OCI-LY1 (cell line): ENCODE data around the gene NUTM2E.
"Not testable (repeated sequence)": the region's sequence is repeated elsewhere in the genome, so short reads cannot be mapped to it uniquely, and the experiment has no call there.

Experiments used
- CTCF ChIP-seq: fragments of 200-600 bp; sonication (generic), shearing (Covaris generic); IDR thresholded peaks from 2 replicates; pipeline ENCODE4 v1.5.1; 2017; ENCODE audit warnings: mild to moderate bottlenecking, antibody characterized with exemption, low read length, moderate library complexity, mixed read lengths
- EZH2 ChIP-seq: fragments of 200-600 bp; sonication (generic), shearing (Covaris generic); IDR thresholded peaks from 2 replicates; pipeline ENCODE4 v1.8.0; 2017; ENCODE audit warnings: borderline replicate concordance, mixed run types, mild to moderate bottlenecking, antibody characterized with exemption, low read length, moderate library complexity, mixed read lengths

- not testable (repeated sequence) for TF ChIP-seq EZH2, CTCF
These were observed 35.7 kb downstream of the NUTM2E start for GRCh38 chr10:79862269-79862668.
